ENCODE measurements around the gene KRTAP27-1. TPM values are rescaled to one million over a fixed set of nuclear protein-coding genes. Genes with fewer than 3 reads are reported as not detected.

KRTAP27-1 gene
- total RNA-seq, 4 donors from 2014 or later: not detected

- no peak overlapping the region for H3K4me3 ChIP-seq
- no peak for ATAC-seq
- H3K36me3 ChIP-seq: no peaks in the 10 kb centered on the region
- no peaks in the 10 kb centered on the region for H3K27me3 ChIP-seq
- no peak overlapping the region for H3K27ac ChIP-seq
- no peak for TF ChIP-seq POLR2AphosphoS5 (IDR thresholded peaks at IDR 0.05)
- TF ChIP-seq POLR2A (IDR thresholded peaks at IDR 0.05): no peak
- no peak for TF ChIP-seq EP300 (IDR thresholded peaks at IDR 0.05)
- no peak for TF ChIP-seq CTCF (IDR thresholded peaks at IDR 0.05)
- H3K9me3 ChIP-seq: no peaks in the 10 kb centered on the region
- no peaks in the 10 kb centered on the region for H3K4me1 ChIP-seq
- WGBS, 2 donors (ENCODE audit: low coverage in 1 of 2): 49 to 58% methylated on average over 2 of the region's 2 CpGs
These were observed 30.6 kb downstream of the KRTAP27-1 start for GRCh38 chr21:30306884-30307283.

GRCh38 chr21:30305136-30305535 is 32.4 kb downstream of the KRTAP27-1 start:
- WGBS, 2 donors (ENCODE audit: low coverage in 1 of 2): 22 to 32% methylated on average over 1 of the region's 1 CpG
- H3K4me3 ChIP-seq: no peak overlapping the region
- TF ChIP-seq POLR2AphosphoS5 (IDR thresholded peaks at IDR 0.05) (no peak), EP300 (IDR thresholded peaks at IDR 0.05) (no peak), POLR2A (IDR thresholded peaks at IDR 0.05) (no peak), CTCF (IDR thresholded peaks at IDR 0.05) (no peak)
- no peak for ATAC-seq
- H3K27me3 ChIP-seq: no peaks in the 10 kb centered on the region
- no peaks in the 10 kb centered on the region for H3K4me1 ChIP-seq
- no peaks in the 10 kb centered on the region for H3K9me3 ChIP-seq
- no peak overlapping the region for H3K27ac ChIP-seq
- no peaks in the 10 kb centered on the region for H3K36me3 ChIP-seq

- Histone ChIP-seq H3K27me3 (no peaks in the 10 kb centered on the region), H3K36me3 (no peaks in the 10 kb centered on the region), H3K4me3 (no peak within 1 kb of the TSS), H3K9me3 (no peaks in the 10 kb centered on the region), H3K4me1 (no peaks in the 10 kb centered on the region), H3K27ac (no peak within 1 kb of the TSS)
- WGBS, 2 donors (ENCODE audit: low coverage in 1 of 2): 91% methylated on average over 2 of the region's 2 CpGs; no CpG with 5 or more reads in 1 of the 2 donors
- no peak for TF ChIP-seq CTCF (IDR thresholded peaks at IDR 0.05)
- TF ChIP-seq POLR2AphosphoS5 (IDR thresholded peaks at IDR 0.05): no peak
- TF ChIP-seq EP300 (IDR thresholded peaks at IDR 0.05): no peak
- no peak for TF ChIP-seq POLR2A (IDR thresholded peaks at IDR 0.05)
- ATAC-seq: no peak
These were observed 48.3 kb downstream of the KRTAP27-1 start, which contains the start of gene KRTAP25-1 for GRCh38 chr21:30289215-30289614. KRTAP25-1 (minus strand) TSS chr21:30289514; CDS start chr21:30289490, 24 bp downstream.

Small RNA genes lying within 50 kb of the gene (small RNA-seq; reads per million reads assigned to genes)
- gene KRTAP23-1: 0 reads per million in 4 donors
- 0 reads per million in 4 donors for gene MIR4327

Other genes starting within 250 kb of the KRTAP27-1 start
- not detected for gene CLDN17, start 170.9 kb downstream of the KRTAP27-1 start, total RNA-seq
- 1 to 10 TPM in 1 of 4 donors, not detected in 3; 2.1 TPM for gene CLDN8, start 121.6 kb downstream of the KRTAP27-1 start, total RNA-seq
- not detected for gene KRTAP24-1, start 54.7 kb downstream of the KRTAP27-1 start, total RNA-seq
- gene KRTAP25-1, start 48.2 kb downstream of the KRTAP27-1 start, total RNA-seq: not detected
- gene KRTAP26-1, start 17.4 kb downstream of the KRTAP27-1 start, total RNA-seq: not detected
- gene KRTAP23-1, start 10.9 kb upstream of the KRTAP27-1 start, total RNA-seq: not detected
- not detected for gene KRTAP13-2, start 34.6 kb upstream of the KRTAP27-1 start, total RNA-seq
- not detected for gene KRTAP13-1, start 58.3 kb upstream of the KRTAP27-1 start, total RNA-seq
- gene KRTAP13-3, start 88.2 kb upstream of the KRTAP27-1 start, total RNA-seq: not detected
- not detected for gene KRTAP13-4, start 92.5 kb upstream of the KRTAP27-1 start, total RNA-seq
- gene KRTAP15-1, start 102.6 kb upstream of the KRTAP27-1 start, total RNA-seq: not detected
- not detected for gene KRTAP19-1, start 142.7 kb upstream of the KRTAP27-1 start, total RNA-seq
- gene KRTAP19-2, start 149.7 kb upstream of the KRTAP27-1 start, total RNA-seq: not detected
- gene KRTAP19-3, start 154.3 kb upstream of the KRTAP27-1 start, total RNA-seq: 1 to 10 TPM in 1 of 4 donors, not detected in 3; 1.7 TPM
- gene KRTAP19-4, start 159.5 kb upstream of the KRTAP27-1 start, total RNA-seq: not detected
- not detected for gene KRTAP19-5, start 164.4 kb upstream of the KRTAP27-1 start, total RNA-seq
- not detected for gene KRTAP19-6, start 204.2 kb upstream of the KRTAP27-1 start, total RNA-seq
- gene KRTAP19-7, start 223.6 kb upstream of the KRTAP27-1 start, total RNA-seq: not detected

Measured in gastroesophageal sphincter (tissue), 4 donors.